ENCODE results near the gene C13orf42. TPM values are rescaled to one million over a fixed set of nuclear protein-coding genes. Genes with fewer than 3 reads are reported as not detected.

Gene C13orf42
- total RNA-seq, 2 donors from 2014 or later, result not detected

GRCh38 chr13:51045451-51045850, 65.6 kb downstream of the C13orf42 start:
- Mint-ChIP-seq H3K4me3 (no peak overlapping the region), H3K27ac (no peak overlapping the region), H3K27me3 (peaks cover 0 to 3% of the 10 kb centered on the region in 2 donors), H3K36me3 (no peaks in the 10 kb centered on the region), H3K9me3 (no peaks in the 10 kb centered on the region), H3K4me1 (ENCODE audit: low read depth in 2 of 2) (no peaks in the 10 kb centered on the region)
- DNase-seq (ENCODE audit: low spot score), result no peak
- ATAC-seq, result no peak

- DNase-seq (ENCODE audit: low spot score), result no peak
- Mint-ChIP-seq H3K9me3 (no peaks in the 10 kb centered on the region), H3K27ac (no peak overlapping the region)
Measured at GRCh38 chr13:51044023-51044665, 66.9 kb downstream of the C13orf42 start.

GRCh38 chr13:51043310-51043709, 67.8 kb downstream of the C13orf42 start:
- Mint-ChIP-seq H3K9me3 (no peaks in the 10 kb centered on the region), H3K36me3 (no peaks in the 10 kb centered on the region), H3K4me3 (no peak overlapping the region), H3K27me3 (peaks cover 3 to 6% of the 10 kb centered on the region in 2 donors), H3K27ac (no peak overlapping the region), H3K4me1 (ENCODE audit: low read depth in 2 of 2) (no peaks in the 10 kb centered on the region)
- ATAC-seq (no peak), DNase-seq (ENCODE audit: low spot score) (no peak)

More at GRCh38 chr13:51044023-51044665, 66.9 kb downstream of the C13orf42 start:
- ATAC-seq, result no peak
- Mint-ChIP-seq H3K4me3 (no peak overlapping the region), H3K27me3 (peaks cover 3 to 6% of the 10 kb centered on the region in 2 donors), H3K36me3 (no peaks in the 10 kb centered on the region), H3K4me1 (ENCODE audit: low read depth in 2 of 2) (no peaks in the 10 kb centered on the region)

GRCh38 chr13:51041710-51042109, 69.4 kb downstream of the C13orf42 start:
- no peaks in the 10 kb centered on the region for H3K4me1 Mint-ChIP-seq (ENCODE audit: low read depth in 2 of 2)
- no peaks in the 10 kb centered on the region for H3K9me3 Mint-ChIP-seq
- no peak for ATAC-seq
- peaks cover 3 to 6% of the 10 kb centered on the region in 2 donors for H3K27me3 Mint-ChIP-seq
- DNase-seq (ENCODE audit: low spot score), result no peak
- no peak overlapping the region for H3K27ac Mint-ChIP-seq
- no peaks in the 10 kb centered on the region for H3K36me3 Mint-ChIP-seq
- H3K4me3 Mint-ChIP-seq, result no peak overlapping the region

GRCh38 chr13:51041126-51041525, 69.9 kb downstream of the C13orf42 start:
- Mint-ChIP-seq H3K4me3 (no peak overlapping the region), H3K4me1 (ENCODE audit: low read depth in 2 of 2) (no peaks in the 10 kb centered on the region), H3K36me3 (no peaks in the 10 kb centered on the region), H3K9me3 (no peaks in the 10 kb centered on the region), H3K27ac (no peak overlapping the region), H3K27me3 (peaks cover 3 to 6% of the 10 kb centered on the region in 2 donors)
- DNase-seq (ENCODE audit: low spot score) (no peak), ATAC-seq (no peak)

- no peaks in the 10 kb centered on the region for H3K36me3 Mint-ChIP-seq
- no peak for ATAC-seq
Measured at GRCh38 chr13:51040431-51040830, 70.6 kb downstream of the C13orf42 start.

GRCh38 chr13:51036418-51036817, 74.7 kb downstream of the C13orf42 start:
- Mint-ChIP-seq H3K9me3 (no peaks in the 10 kb centered on the region), H3K36me3 (no peaks in the 10 kb centered on the region), H3K4me1 (ENCODE audit: low read depth in 2 of 2) (no peaks in the 10 kb centered on the region), H3K4me3 (no peak overlapping the region), H3K27ac (no peak overlapping the region), H3K27me3 (peaks cover 5 to 6% of the 10 kb centered on the region in 2 donors)
- no peak for DNase-seq (ENCODE audit: low spot score)
- ATAC-seq, result no peak

More at GRCh38 chr13:51040431-51040830, 70.6 kb downstream of the C13orf42 start:
- Mint-ChIP-seq H3K4me1 (ENCODE audit: low read depth in 2 of 2) (no peaks in the 10 kb centered on the region), H3K27me3 (peaks cover 5 to 6% of the 10 kb centered on the region in 2 donors), H3K27ac (no peak overlapping the region), H3K4me3 (no peak overlapping the region), H3K9me3 (no peaks in the 10 kb centered on the region)
- no peak for DNase-seq (ENCODE audit: low spot score)

GRCh38 chr13:51035978-51036377, 75.1 kb downstream of the C13orf42 start:
- no peak for ATAC-seq
- H3K36me3 Mint-ChIP-seq, result no peaks in the 10 kb centered on the region
- H3K27ac Mint-ChIP-seq, result no peak overlapping the region

GRCh38 chr13:51035469-51035868, 75.6 kb downstream of the C13orf42 start:
- DNase-seq (ENCODE audit: low spot score) (no peak), ATAC-seq (peak in 1 of 2 donors; percentile 48)

More at GRCh38 chr13:51035978-51036377, 75.1 kb downstream of the C13orf42 start:
- Mint-ChIP-seq H3K4me1 (ENCODE audit: low read depth in 2 of 2) (no peaks in the 10 kb centered on the region), H3K27me3 (peaks cover 5 to 6% of the 10 kb centered on the region in 2 donors), H3K9me3 (no peaks in the 10 kb centered on the region), H3K4me3 (no peak overlapping the region)
- DNase-seq (ENCODE audit: low spot score), result no peak

GRCh38 chr13:51034906-51035305, 76.2 kb downstream of the C13orf42 start:
- no peaks in the 10 kb centered on the region for H3K9me3 Mint-ChIP-seq
- no peak overlapping the region for H3K4me3 Mint-ChIP-seq
- DNase-seq (ENCODE audit: low spot score) (no peak), ATAC-seq (peak in 1 of 2 donors; percentile 11)
- no peaks in the 10 kb centered on the region for H3K36me3 Mint-ChIP-seq
- peaks cover 2% of the 10 kb centered on the region in 2 donors for H3K27me3 Mint-ChIP-seq
- H3K27ac Mint-ChIP-seq, result no peak overlapping the region
- no peaks in the 10 kb centered on the region for H3K4me1 Mint-ChIP-seq (ENCODE audit: low read depth in 2 of 2)

More at GRCh38 chr13:51035469-51035868, 75.6 kb downstream of the C13orf42 start:
- no peak overlapping the region for H3K4me3 Mint-ChIP-seq
- H3K27me3 Mint-ChIP-seq, result peaks cover 5 to 6% of the 10 kb centered on the region in 2 donors
- H3K36me3 Mint-ChIP-seq, result no peaks in the 10 kb centered on the region
- H3K4me1 Mint-ChIP-seq (ENCODE audit: low read depth in 2 of 2), result no peaks in the 10 kb centered on the region
- no peak overlapping the region for H3K27ac Mint-ChIP-seq
- H3K9me3 Mint-ChIP-seq, result no peaks in the 10 kb centered on the region

GRCh38 chr13:51033421-51034185, 77.5 kb downstream of the C13orf42 start:
- DNase-seq (ENCODE audit: low spot score) (no peak), ATAC-seq (no peak)
- Mint-ChIP-seq H3K9me3 (no peaks in the 10 kb centered on the region), H3K4me3 (no peak overlapping the region), H3K27me3 (peaks cover 2 to 7% of the 10 kb centered on the region in 2 donors), H3K27ac (no peak overlapping the region), H3K4me1 (ENCODE audit: low read depth in 2 of 2) (no peaks in the 10 kb centered on the region), H3K36me3 (no peaks in the 10 kb centered on the region)

- no peaks in the 10 kb centered on the region for H3K36me3 Mint-ChIP-seq
- H3K4me1 Mint-ChIP-seq (ENCODE audit: low read depth in 2 of 2), result no peaks in the 10 kb centered on the region
- DNase-seq (ENCODE audit: low spot score) (no peak), ATAC-seq (no peak)
- H3K9me3 Mint-ChIP-seq, result no peaks in the 10 kb centered on the region
- no peak overlapping the region for H3K4me3 Mint-ChIP-seq
- H3K27ac Mint-ChIP-seq, result no peak overlapping the region
- H3K27me3 Mint-ChIP-seq, result peaks cover 4 to 14% of the 10 kb centered on the region in 2 donors
Measured at GRCh38 chr13:51032831-51033230, 78.2 kb downstream of the C13orf42 start.
